H1 (cell line): Measurements from ENCODE around the gene TARDBP. TPM values are rescaled to one million over a fixed set of nuclear protein-coding genes. Genes with fewer than 3 reads are reported as not detected.

Experiments used
- CTCF ChIA-PET: fragments of 300-600 bp; sonication (Branson Sonifier 250); formaldehyde crosslinking; loops from one replicate; lab custom pipeline; 2021; ENCODE audit not compliant: partially characterized antibody; lab: Charles Lee
- POLR2A ChIA-PET: fragments of 300-600 bp; sonication (Branson Sonifier 250); formaldehyde crosslinking; loops from one replicate; lab custom pipeline; 2021; ENCODE audit warnings: inconsistent platforms; ENCODE audit not compliant: partially characterized antibody; lab: Charles Lee
- DNase-seq, 2 experiments: peaks; one replicate each; pipeline versions ENCODE4 v3.0.0 to v3.0.0-alpha.2; 2010 to 2022; ENCODE audit warnings: low spot score in 2 of 2, low read depth in 1 of 2, mixed read lengths in 1 of 2
- FAIRE-seq: peaks from 2 replicates; lab custom pipeline; 2011; peaks lifted over from hg19 to GRCh38; lab: Jason Lieb, UNC
- H2AFZ ChIP-seq: 2 replicates; pipeline ENCODE4 v1.8.1; 2012; ENCODE audit warnings: low read length, inconsistent platforms
- H2AK5ac ChIP-seq: 2 replicates; pipeline ENCODE4 v1.6.1; 2013; ENCODE audit warnings: low read depth, low read length
- H2BK120ac ChIP-seq: replicated peaks from 2 replicates; pipeline ENCODE3; 2013; ENCODE audit warnings: low read depth, low read length, inconsistent platforms
- H2BK12ac ChIP-seq: 2 replicates; pipeline ENCODE4 v1.6.1; 2013; ENCODE audit warnings: low read depth, low read length
- H2BK15ac ChIP-seq: 2 replicates; pipeline ENCODE4 v1.6.1; 2013; ENCODE audit warnings: low read length
- H2BK20ac ChIP-seq: 2 replicates; pipeline ENCODE4 v1.6.1; 2013; ENCODE audit warnings: low read length
- H2BK5ac ChIP-seq: 2 replicates; pipeline ENCODE4 v1.6.1; 2013; ENCODE audit warnings: low read depth, low read length
- H3K14ac ChIP-seq: 2 replicates; pipeline ENCODE4 v1.6.1; 2013; ENCODE audit warnings: inconsistent platforms; ENCODE audit not compliant: insufficient read length
- H3K18ac ChIP-seq: 2 replicates; pipeline ENCODE4 v1.6.1; 2013; ENCODE audit warnings: low read length; ENCODE audit errors: extremely low read depth
- H3K23ac ChIP-seq: 2 replicates; pipeline ENCODE4 v1.6.1; 2013; ENCODE audit warnings: inconsistent platforms; ENCODE audit not compliant: insufficient read length
- H3K23me2 ChIP-seq: 2 replicates; pipeline ENCODE4 v1.6.1; 2013; ENCODE audit warnings: low read depth, low read length
- H3K27ac ChIP-seq: 2 replicates; pipeline ENCODE4 v1.6.1; 2011; ENCODE audit warnings: low read depth, low read length, inconsistent platforms
- H3K27me3 ChIP-seq, 4 experiments: replicated peaks in 1 of 4; 1 replicate in 1 of 4; 2 replicates in 3 of 4; pipeline versions ENCODE4 v1.6.1 to v1.8.1; 2011 to 2013; ENCODE audit warnings: low read length in 3 of 4, mild to moderate bottlenecking in 3 of 4, inconsistent platforms in 2 of 4, mixed read lengths in 2 of 4, moderate library complexity in 1 of 4; ENCODE audit not compliant: control insufficient read depth in 3 of 4, insufficient read depth in 3 of 4; ENCODE audit errors: extremely low read depth in 1 of 4
- H3K36me3 ChIP-seq, 4 experiments: 2 replicates each; pipeline versions ENCODE4 v1.6.1 to v1.8.1; 2011 to 2013; ENCODE audit warnings: mild to moderate bottlenecking in 4 of 4, low read length in 3 of 4, moderate library complexity in 2 of 4, control low read depth in 1 of 4, inconsistent platforms in 1 of 4; ENCODE audit not compliant: insufficient read depth in 4 of 4, control insufficient read depth in 2 of 4
- H3K4ac ChIP-seq: replicated peaks from 2 replicates; pipeline ENCODE3; 2013; ENCODE audit warnings: low read length, low read depth, mixed read lengths, inconsistent platforms; ENCODE audit not compliant: insufficient read length
- H3K4me1 ChIP-seq, 4 experiments: replicated peaks in 1 of 4; 1 replicate in 1 of 4; 2 replicates in 3 of 4; pipeline versions ENCODE4 v1.6.1 to v1.8.1; 2011 to 2013; ENCODE audit warnings: low read length in 3 of 4, inconsistent platforms in 2 of 4, mixed read lengths in 1 of 4; ENCODE audit not compliant: insufficient read depth in 4 of 4, control insufficient read depth in 3 of 4
- H3K4me2 ChIP-seq, 2 experiments: 2 replicates each; pipeline versions ENCODE4 v1.6.1 to v1.8.1; 2011 to 2013; ENCODE audit warnings: low read depth in 2 of 2, low read length in 2 of 2, control low read depth in 1 of 2, inconsistent platforms in 1 of 2, mild to moderate bottlenecking in 1 of 2; ENCODE audit not compliant: insufficient read depth in 1 of 2
- H3K4me3 ChIP-seq, 4 experiments: fragments of 200-600, 300-600 bp in 1 of 4; sonication (generic), shearing (Covaris generic), sonication (Bioruptor Twin) in 1 of 4; 2 replicates each; pipeline versions ENCODE4 v1.5.1 to v1.8.1; 2011 to 2016; ENCODE audit warnings: low read length in 4 of 4, low read depth in 3 of 4, control low read depth in 2 of 4, inconsistent platforms in 2 of 4, mild to moderate bottlenecking in 2 of 4, mixed read lengths in 1 of 4, moderate library complexity in 1 of 4; ENCODE audit not compliant: insufficient read depth in 2 of 4; ENCODE audit errors: extremely low read depth in 1 of 4
- H3K56ac ChIP-seq: replicated peaks from 2 replicates; pipeline ENCODE3; 2013; ENCODE audit warnings: low read depth, mild to moderate bottlenecking, mixed read lengths, low read length, inconsistent platforms; ENCODE audit not compliant: insufficient read length
- H3K79me1 ChIP-seq: 2 replicates; pipeline ENCODE4 v1.6.1; 2013; ENCODE audit warnings: low read depth, low read length, control low read depth
- H3K79me2 ChIP-seq, 2 experiments: 2 replicates each; pipeline versions ENCODE4 v1.6.1 to v1.8.1; 2012 to 2013; ENCODE audit warnings: low read length in 2 of 2, mild to moderate bottlenecking in 2 of 2, inconsistent platforms in 1 of 2; ENCODE audit not compliant: insufficient read depth in 2 of 2, control insufficient read depth in 1 of 2
- H3K9ac ChIP-seq, 4 experiments: replicated peaks in 1 of 4; 1 replicate in 1 of 4; 2 replicates in 3 of 4; pipeline versions ENCODE4 v1.6.1 to v1.8.1; 2011 to 2013; ENCODE audit warnings: low read depth in 3 of 4, low read length in 3 of 4, control low read depth in 2 of 4, mild to moderate bottlenecking in 2 of 4, moderate library complexity in 2 of 4, inconsistent platforms in 1 of 4; ENCODE audit errors: extremely low read depth in 1 of 4
- H3K9me3 ChIP-seq, 2 experiments: 2 replicates each; pipeline versions ENCODE4 v1.6.1 to v1.8.1; 2012 to 2013; ENCODE audit warnings: mild to moderate bottlenecking in 2 of 2, moderate library complexity in 2 of 2, control low read depth in 1 of 2, inconsistent platforms in 1 of 2, low read depth in 1 of 2, low read length in 1 of 2, mixed read lengths in 1 of 2; ENCODE audit not compliant: insufficient read depth in 2 of 2
- H4K20me1 ChIP-seq, 2 experiments: replicated peaks in 1 of 2; 2 replicates each; pipeline versions ENCODE3 to v1.8.1; 2011 to 2013; ENCODE audit warnings: inconsistent platforms in 2 of 2, low read length in 2 of 2, mild to moderate bottlenecking in 1 of 2; ENCODE audit not compliant: insufficient read depth in 2 of 2, control insufficient read depth in 1 of 2
- H4K5ac ChIP-seq: 2 replicates; pipeline ENCODE4 v1.6.1; 2013; ENCODE audit warnings: low read length, low read depth, mixed read lengths, inconsistent platforms; ENCODE audit not compliant: insufficient read length
- H4K8ac ChIP-seq: 2 replicates; pipeline ENCODE4 v1.8.0; 2013; ENCODE audit warnings: mild to moderate bottlenecking, moderate library complexity, low read length, inconsistent platforms; ENCODE audit not compliant: insufficient read depth; ENCODE audit errors: extremely low read depth
- H4K91ac ChIP-seq: replicated peaks from 2 replicates; pipeline ENCODE3; 2013; ENCODE audit warnings: low read length, mixed read lengths, inconsistent platforms; ENCODE audit not compliant: insufficient read length
- CHD2 ChIP-seq: IDR thresholded peaks from 2 replicates; pipeline ENCODE4 v1.6.1; 2012; ENCODE audit warnings: low read length, improper control_type of control experiment
- CTCF ChIP-seq, 3 experiments: IDR thresholded peaks; 1 replicate in 2 of 3; 2 replicates in 1 of 3; pipeline versions ENCODE4 v1.5.1 to v1.6.1; 2011; ENCODE audit warnings: low read length in 3 of 3, mild to moderate bottlenecking in 3 of 3, inconsistent platforms in 2 of 3, low read depth in 1 of 3, moderate library complexity in 1 of 3; ENCODE audit not compliant: insufficient read depth in 1 of 3; ENCODE audit errors: control extremely low read depth in 1 of 3
- GTF2F1 ChIP-seq: IDR thresholded peaks from 2 replicates; pipeline ENCODE4 v1.6.1; 2012; ENCODE audit warnings: low read depth, low read length, improper control_type of control experiment, borderline replicate concordance
- NRF1 ChIP-seq: IDR thresholded peaks from 2 replicates; pipeline ENCODE4 v1.6.1; 2011; ENCODE audit warnings: mild to moderate bottlenecking, low read depth, low read length, improper control_type of control experiment
- POLR2A ChIP-seq, 2 experiments: IDR thresholded peaks; 1 replicate in 1 of 2; 2 replicates in 1 of 2; pipeline ENCODE4 v1.6.1; 2011; ENCODE audit warnings: low read depth in 2 of 2, low read length in 2 of 2, mild to moderate bottlenecking in 2 of 2; ENCODE audit errors: control extremely low read depth in 1 of 2
- POU5F1 ChIP-seq: IDR thresholded peaks from 2 replicates; pipeline ENCODE4 v1.6.1; 2011; ENCODE audit warnings: low read depth, mild to moderate bottlenecking, low read length, moderate library complexity
- RNF2 ChIP-seq: fragments of 200-900, 300-1000 bp; sonication (generic); IDR thresholded peaks from 2 replicates; pipeline ENCODE4 v1.7.1; 2016; ENCODE audit warnings: borderline replicate concordance, low read depth, mild to moderate bottlenecking, antibody characterized with exemption, low read length; ENCODE audit not compliant: poor library complexity, severe bottlenecking; ENCODE audit errors: missing control alignments
- SP2 ChIP-seq: IDR thresholded peaks from 2 replicates; pipeline ENCODE4 v1.6.1; 2012; ENCODE audit warnings: mild to moderate bottlenecking, low read length, inconsistent platforms
- TCF12 ChIP-seq: IDR thresholded peaks from 2 replicates; pipeline ENCODE4 v1.6.1; 2011; ENCODE audit warnings: low read depth, mild to moderate bottlenecking, low read length
- ZNF274 ChIP-seq: IDR thresholded peaks from 2 replicates; pipeline ENCODE4 v1.7.0; 2012; ENCODE audit warnings: low read length, borderline replicate concordance; ENCODE audit errors: extremely low read depth
- WGBS, 2 experiments: shearing (Covaris generic) in 1 of 2; methylation state at CpG; one replicate each; pipeline versions ENCODE4 v1.1.6 to v1.1.7; 2013 to 2015; ENCODE audit warnings: low lambda C conversion rate in 2 of 2, mixed read lengths in 2 of 2, inconsistent platforms in 1 of 2, low coverage in 1 of 2, missing lambda C conversion rate in 1 of 2; ENCODE audit not compliant: insufficient replicate concordance in 2 of 2, insufficient coverage in 1 of 2, insufficient read length in 1 of 2; ENCODE audit errors: extremely low coverage in 1 of 2, missing lambda C conversion rate in 1 of 2; 5-methylcytosine and 5-hydroxymethylcytosine counted together
- polyA plus RNA-seq, 7 experiments: library from polyadenylated mRNA; depleted of rRNA in 3 of 7; stranded (reverse) in 5 of 7; unstranded in 2 of 7; fragments of >200 nt in 5 of 7; fragments of 200-250 nt in 2 of 7; gene quantifications; 1 replicate in 5 of 7; 2 replicates in 1 of 7; 4 replicates in 1 of 7; pipeline versions ENCODE4 v1.2.1 to v1.2.3, GENCODE V29; 2011 to 2013; ENCODE audit warnings: missing spikeins in 2 of 7, mixed read lengths in 2 of 7
- total RNA-seq: library from RNA; stranded (reverse); fragmentation: NEBNext Ultra II Directional; extraction: Animal tissue kit (Norgen Biotek cat#: 25700); gene quantifications from 2 replicates; pipeline ENCODE4 v1.2.1, GENCODE V29; 2021

Gene TARDBP
- total and polyA plus RNA-seq, 2 of the 8 experiments (the other 6 are each of a cell fraction or from before 2014, with no cell fraction given), result 144 to 240 TPM

GRCh38 chr1:11025618-11026017 lies 13.2 kb downstream of the TARDBP start:
- no peak overlapping the region for H2BK12ac ChIP-seq
- CTCF ChIA-PET, result no interaction called here

More at GRCh38 chr1:11025618-11026017, 13.2 kb downstream of the TARDBP start:
- no peak overlapping the region for H2BK20ac ChIP-seq
- no peak overlapping the region for H3K4me3 ChIP-seq
- H3K23me2 ChIP-seq, result no peaks in the 10 kb centered on the region
- WGBS, 2 experiments, result 95% methylated on average over 1 of the region's 1 CpG; no CpG with 5 or more reads in 1 of the 2 experiments
- FAIRE-seq (no peak), DNase-seq (no peak)
- POLR2A ChIA-PET, result interaction anchor here (0.6 to 2.8 kb wide), 3 partner anchors 11 to 137 kb away, joined by 3 to 18 read pairs (median 9); partner anchors contain the start of gene TARDBP
- TF ChIP-seq NRF1, result no peak
- TF ChIP-seq RNF2, result no peak
- no peak for TF ChIP-seq SP2
- no peak for TF ChIP-seq POLR2A (IDR thresholded peaks at IDR 0.05; ENCODE audit: control extremely low read depth in 1 of 2, low read depth in 2 of 2, low read length in 2 of 2)
- no peak for TF ChIP-seq GTF2F1
- TF ChIP-seq CHD2, result no peak
- no peak for TF ChIP-seq ZNF274
- TF ChIP-seq TCF12, result no peak
- TF ChIP-seq POU5F1, result no peak
- TF ChIP-seq CTCF (IDR thresholded peaks at IDR 0.05; ENCODE audit: control extremely low read depth in 1 of 3, insufficient read depth in 1 of 3, low read depth in 1 of 3, low read length in 3 of 3), result no peak
- no peak overlapping the region for H3K23ac ChIP-seq
- H4K91ac ChIP-seq, result no peak overlapping the region
- peaks cover 0 to 2% (median 0%) of the 10 kb centered on the region in 4 experiments; a peak in 2 of 7 replicates for H3K4me1 ChIP-seq
- no peak overlapping the region for H3K27ac ChIP-seq
- no peak overlapping the region for H2BK15ac ChIP-seq
- H4K8ac ChIP-seq, result no peak overlapping the region
- no peaks in the 10 kb centered on the region; the same call in 1 of the 2 replicates for H3K79me1 ChIP-seq
- no peak overlapping the region for H3K18ac ChIP-seq
- peaks cover 3 to 10% of the 10 kb centered on the region in 2 experiments for H4K20me1 ChIP-seq
- H3K36me3 ChIP-seq, result peaks cover 17 to 72% (median 42%) of the 10 kb centered on the region in 4 experiments
- H3K4me2 ChIP-seq, result no peak overlapping the region
- no peak overlapping the region for H2AK5ac ChIP-seq
- no peaks in the 10 kb centered on the region; a peak in 1 of 4 replicates for H3K9me3 ChIP-seq
- no peak overlapping the region for H2BK5ac ChIP-seq
- no peaks in the 10 kb centered on the region for H3K27me3 ChIP-seq
- H2BK120ac ChIP-seq, result no peak overlapping the region
- no peak overlapping the region for H2AFZ ChIP-seq
- no peak overlapping the region for H4K5ac ChIP-seq
- no peak overlapping the region for H3K56ac ChIP-seq
- no peak overlapping the region for H3K4ac ChIP-seq
- no peaks in the 10 kb centered on the region for H3K79me2 ChIP-seq
- H3K9ac ChIP-seq, result no peak overlapping the region
- H3K14ac ChIP-seq, result no peak overlapping the region
